ENCODE data around the gene TRAPPC2.

GRCh38 chrX:13681595-13681994 lies 52.8 kb downstream of the TRAPPC2 start:
- no peak for TF ChIP-seq CTCF (IDR thresholded peaks at IDR 0.05)
- no peak for TF ChIP-seq POLR2A (IDR thresholded peaks at IDR 0.05)
